H9 (cell line): ENCODE measurements around the gene FAM110A. TPM values are rescaled to one million over a fixed set of nuclear protein-coding genes. Genes with fewer than 3 reads are reported as not detected.

ENCODE experiments used
- DNase-seq: peaks from one replicate; pipeline ENCODE4 v3.0.0-alpha.2; 2017
- H2AFZ ChIP-seq: one replicate; pipeline ENCODE4 v1.6.1; 2013; ENCODE audit warnings: mild to moderate bottlenecking, low read length, control low read depth, moderate library complexity
- H2AK5ac ChIP-seq: 2 replicates; pipeline ENCODE4 v1.6.1; 2013; ENCODE audit warnings: low read length, control low read depth, mixed read lengths; ENCODE audit not compliant: insufficient read length
- H2BK120ac ChIP-seq: one replicate; pipeline ENCODE4 v1.6.1; 2013; ENCODE audit warnings: low read depth, mild to moderate bottlenecking, low read length, control low read depth, inconsistent platforms; ENCODE audit not compliant: poor library complexity, severe bottlenecking
- H2BK12ac ChIP-seq: 2 replicates; pipeline ENCODE4 v1.6.1; 2013; ENCODE audit warnings: low read length, control low read depth, mixed read lengths, low read depth; ENCODE audit not compliant: insufficient read length
- H2BK15ac ChIP-seq: 2 replicates; pipeline ENCODE4 v1.6.1; 2013; ENCODE audit warnings: low read depth, low read length, control low read depth
- H2BK20ac ChIP-seq: one replicate; pipeline ENCODE4 v1.6.1; 2013; ENCODE audit warnings: low read depth, mild to moderate bottlenecking, low read length, control low read depth, inconsistent platforms; ENCODE audit not compliant: poor library complexity, severe bottlenecking
- H2BK5ac ChIP-seq: 2 replicates; pipeline ENCODE4 v1.6.1; 2013; ENCODE audit warnings: low read length, control low read depth, mixed read lengths; ENCODE audit not compliant: insufficient read length
- H3K14ac ChIP-seq: 2 replicates; pipeline ENCODE4 v1.6.1; 2013; ENCODE audit warnings: low read length, control low read depth; ENCODE audit not compliant: insufficient read depth
- H3K18ac ChIP-seq: 2 replicates; pipeline ENCODE4 v1.6.1; 2013; ENCODE audit warnings: low read depth, mild to moderate bottlenecking, mixed read lengths, low read length, control low read depth; ENCODE audit not compliant: insufficient read length
- H3K23ac ChIP-seq: 2 replicates; pipeline ENCODE4 v1.6.1; 2013; ENCODE audit warnings: low read length, control low read depth, mixed read lengths, low read depth; ENCODE audit not compliant: insufficient read length
- H3K23me2 ChIP-seq: 2 replicates; pipeline ENCODE4 v1.6.1; 2013; ENCODE audit warnings: low read depth, mild to moderate bottlenecking, mixed read lengths, low read length, control low read depth; ENCODE audit not compliant: insufficient read length, poor library complexity, severe bottlenecking
- H3K27ac ChIP-seq: 2 replicates; pipeline ENCODE4 v1.5.1; 2013; ENCODE audit warnings: low read length, control low read depth, mixed read lengths, low read depth; ENCODE audit not compliant: insufficient read length
- H3K27me3 ChIP-seq: 2 replicates; pipeline ENCODE4 v1.6.1; 2013; ENCODE audit warnings: low read length, control low read depth, inconsistent platforms; ENCODE audit not compliant: insufficient read depth
- H3K4ac ChIP-seq: 2 replicates; pipeline ENCODE4 v1.6.1; 2013; ENCODE audit warnings: low read depth, mild to moderate bottlenecking, control low read depth, inconsistent platforms, low read length, moderate library complexity
- H3K4me1 ChIP-seq: 2 replicates; pipeline ENCODE4 v1.6.1; 2013; ENCODE audit warnings: low read length, control low read depth, inconsistent platforms; ENCODE audit not compliant: insufficient read depth
- H3K4me2 ChIP-seq: 2 replicates; pipeline ENCODE4 v1.6.1; 2013; ENCODE audit warnings: low read length, control low read depth, mixed read lengths; ENCODE audit not compliant: insufficient read length, insufficient read depth
- H3K56ac ChIP-seq: 2 replicates; pipeline ENCODE4 v1.6.1; 2013; ENCODE audit warnings: low read depth, mild to moderate bottlenecking, mixed read lengths, low read length, control low read depth; ENCODE audit not compliant: insufficient read length
- H3K79me1 ChIP-seq: 2 replicates; pipeline ENCODE4 v1.6.1; 2013; ENCODE audit warnings: low read depth, mild to moderate bottlenecking, moderate library complexity, low read length, control low read depth, inconsistent platforms; ENCODE audit not compliant: insufficient read depth, poor library complexity, severe bottlenecking
- H3K79me2 ChIP-seq: 2 replicates; pipeline ENCODE4 v1.6.1; 2013; ENCODE audit warnings: low read length, control low read depth, inconsistent platforms; ENCODE audit not compliant: insufficient read depth
- H3K9ac ChIP-seq: 2 replicates; pipeline ENCODE4 v1.6.1; 2013; ENCODE audit warnings: low read length, control low read depth, mixed read lengths; ENCODE audit not compliant: insufficient read length; ENCODE audit errors: extremely low read depth
- H3K9me3 ChIP-seq: one replicate; pipeline ENCODE4 v1.6.1; 2013; ENCODE audit warnings: low read depth, low read length, inconsistent platforms; ENCODE audit not compliant: control insufficient read depth
- H3T11ph ChIP-seq: one replicate; pipeline ENCODE4 v1.6.1; 2013; ENCODE audit warnings: mild to moderate bottlenecking, low read length, control low read depth, inconsistent platforms
- H4K20me1 ChIP-seq: one replicate; pipeline ENCODE4 v1.6.1; 2013; ENCODE audit not compliant: control insufficient read depth, insufficient read length, insufficient read depth
- H4K5ac ChIP-seq: 2 replicates; pipeline ENCODE4 v1.6.1; 2013; ENCODE audit warnings: low read depth, mild to moderate bottlenecking, mixed read lengths, low read length, control low read depth; ENCODE audit not compliant: insufficient read length
- H4K8ac ChIP-seq: replicated peaks from 2 replicates; pipeline ENCODE4 v1.6.1; 2013; ENCODE audit warnings: low read length, control low read depth, mixed read lengths, low read depth; ENCODE audit not compliant: insufficient read length
- H4K91ac ChIP-seq: 2 replicates; pipeline ENCODE4 v1.6.1; 2013; ENCODE audit warnings: low read depth, mild to moderate bottlenecking, moderate library complexity, mixed read lengths, low read length, control low read depth; ENCODE audit not compliant: insufficient read length
- H3K27ac Mint-ChIP-seq, 3 experiments: 2 replicates in 2 of 3; 3 replicates in 1 of 3; pipeline ENCODE4 v1.8.0; 2020 to 2021; ENCODE audit warnings: mixed read lengths in 3 of 3, mild to moderate bottlenecking in 1 of 3, moderate library complexity in 1 of 3
- H3K27me3 Mint-ChIP-seq: 2 replicates; pipeline ENCODE4 v1.8.0; 2021; ENCODE audit warnings: low read depth, mild to moderate bottlenecking, moderate library complexity, mixed read lengths
- H3K36me3 Mint-ChIP-seq, 3 experiments: 2 replicates in 2 of 3; 3 replicates in 1 of 3; pipeline ENCODE4 v1.8.0; 2020 to 2021; ENCODE audit warnings: low read depth in 3 of 3, mixed read lengths in 3 of 3; ENCODE audit not compliant: insufficient read depth in 1 of 3
- H3K4me1 Mint-ChIP-seq, 2 experiments: 2 replicates each; pipeline ENCODE4 v1.8.0; 2020; ENCODE audit warnings: mixed read lengths in 2 of 2
- H3K4me3 Mint-ChIP-seq, 2 experiments: 2 replicates in 1 of 2; 3 replicates in 1 of 2; pipeline ENCODE4 v1.8.0; 2020 to 2021; ENCODE audit warnings: mild to moderate bottlenecking in 2 of 2, mixed read lengths in 2 of 2, moderate library complexity in 1 of 2
- H3K9me3 Mint-ChIP-seq, 2 experiments: 2 replicates in 1 of 2; 3 replicates in 1 of 2; pipeline ENCODE4 v1.8.0; 2020; ENCODE audit warnings: mild to moderate bottlenecking in 2 of 2, mixed read lengths in 2 of 2, moderate library complexity in 1 of 2
- CTCF ChIP-seq: fragments of 200-600 bp; sonication (generic); conservative IDR thresholded peaks from 3 replicates; pipeline ENCODE4 v1.8.0; 2021; ENCODE audit warnings: antibody characterized with exemption, mild to moderate bottlenecking
- WGBS: extraction: QIAGEN DNeasy Blood & Tissue Kit; methylation state at CpG from one replicate; pipeline ENCODE4 v1.1.7; 2013; ENCODE audit warnings: missing lambda C conversion rate, low lambda C conversion rate, mixed read lengths; ENCODE audit not compliant: insufficient read length; ENCODE audit errors: extremely low coverage; 5-methylcytosine and 5-hydroxymethylcytosine counted together
- total RNA-seq: library from RNA; stranded (reverse); gene quantifications from 2 replicates; pipeline ENCODE4 v1.2.1, GENCODE V29; 2021

FAM110A gene
- total RNA-seq, 1 experiment from 2014 or later: 10.3 TPM

GRCh38 chr20:858011-858410, 24.5 kb downstream of the FAM110A start:
- Histone ChIP-seq H3K79me1 (no peaks in the 10 kb centered on the region), H4K91ac (no peak overlapping the region), H3K9me3 (no peaks in the 10 kb centered on the region), H3T11ph (no peak overlapping the region), H2AK5ac (no peak overlapping the region), H2BK15ac (no peak overlapping the region), H2BK120ac (no peak overlapping the region), H3K18ac (no peak overlapping the region), H4K8ac (no peak overlapping the region), H2AFZ (no peak overlapping the region), H3K56ac (no peak overlapping the region), H3K14ac (no peak overlapping the region), H3K27me3 (no peaks in the 10 kb centered on the region), H3K23me2 (no peaks in the 10 kb centered on the region), H3K4me1 (peaks cover 4% of the 10 kb centered on the region; the same call in 1 of the 2 replicates), H3K4me2 (no peak overlapping the region), H3K79me2 (no peaks in the 10 kb centered on the region), H2BK20ac (no peak overlapping the region), H4K5ac (no peak overlapping the region), H4K20me1 (no peaks in the 10 kb centered on the region), H3K27ac (no peak overlapping the region), H2BK12ac (no peak overlapping the region), H3K9ac (no peak overlapping the region), H3K23ac (no peak overlapping the region), H3K4ac (no peak overlapping the region), H2BK5ac (no peak overlapping the region)
- TF ChIP-seq CTCF: no peak
- H3K27ac Mint-ChIP-seq: peak overlapping the region in 1 of 3 experiments; percentile 37; a peak in 1 of 7 replicates
- DNase-seq: no peak
- no peaks in the 10 kb centered on the region for H3K9me3 Mint-ChIP-seq
- H3K4me3 Mint-ChIP-seq: no peak overlapping the region
- H3K36me3 Mint-ChIP-seq: no peaks in the 10 kb centered on the region
- no CpG with 5 or more reads among the region's 6 CpGs for WGBS
- H3K27me3 Mint-ChIP-seq: peaks cover 7% of the 10 kb centered on the region
- H3K4me1 Mint-ChIP-seq: peaks cover 22 to 23% of the 10 kb centered on the region in 2 experiments
